D341Med (cell line): ENCODE results near the gene CXXC1.
"Not testable (repeated sequence)": the region's sequence is repeated elsewhere in the genome, so short reads cannot be mapped to it uniquely, and the experiment has no call there.

ENCODE experiments used
- DNase-seq: peaks from one replicate; pipeline ENCODE4 v3.0.0; 2012; ENCODE audit warnings: low spot score

Gene CXXC1

GRCh38 chr18:50274044-50274442 lies 13.4 kb downstream of the CXXC1 start:
- no peak for DNase-seq

DNA sequence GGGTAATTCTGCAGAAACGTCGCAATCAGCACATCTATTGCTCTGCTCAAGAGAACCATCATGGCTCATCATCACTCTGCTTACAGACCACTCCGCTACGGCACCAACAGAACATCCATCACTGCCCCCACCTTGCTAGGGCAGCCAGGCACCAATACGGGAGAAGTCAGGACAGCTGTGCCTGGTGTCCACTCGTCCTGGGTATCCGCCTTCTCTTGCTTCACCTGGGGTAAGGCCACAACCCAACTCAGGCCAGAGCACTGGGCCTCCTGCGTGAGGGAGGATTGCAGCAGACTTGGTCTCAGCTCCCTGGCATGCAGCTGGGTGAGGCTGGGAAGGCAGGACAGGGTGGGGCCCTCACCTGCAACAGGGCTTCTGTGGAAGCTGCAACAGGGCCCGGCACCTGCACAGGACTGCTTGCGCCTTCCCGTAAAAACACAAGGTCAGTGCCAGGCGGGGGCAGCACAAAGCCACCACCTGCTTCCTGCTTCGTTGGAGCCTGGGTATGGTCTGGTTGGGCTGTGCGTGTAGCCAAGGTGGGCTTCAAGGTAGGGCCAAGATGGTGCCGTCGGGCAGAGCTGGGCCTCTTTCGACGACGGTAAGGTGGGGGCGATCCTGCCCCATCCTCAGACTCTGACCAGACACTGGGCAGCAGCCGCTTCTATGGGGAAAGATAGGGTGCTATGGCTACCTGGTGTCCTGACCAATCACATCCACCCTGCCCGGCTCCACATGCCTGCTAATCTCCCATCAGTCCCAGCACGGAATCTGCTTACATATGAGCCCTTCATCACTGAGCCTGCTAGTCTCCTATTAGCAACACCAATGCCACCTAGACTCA lies 14.1 kb downstream of the CXXC1 start:
- DNase-seq, result no peak

GRCh38 chr18:50272568-50272967 lies 14.9 kb downstream of the CXXC1 start:
- DNase-seq, result no peak

GRCh38 chr18:50268022-50268747 lies 19.3 kb downstream of the CXXC1 start:
- DNase-seq, result peak; percentile 70

GRCh38 chr18:50266248-50266704 lies 21.2 kb downstream of the CXXC1 start, which contains the start of gene CFAP53:
Gene CFAP53, minus strand, starts transcription at chr18:50266495. Its CDS starts 91 bp downstream, at chr18:50266404.
- DNase-seq, result peak; percentile 99

DNA sequence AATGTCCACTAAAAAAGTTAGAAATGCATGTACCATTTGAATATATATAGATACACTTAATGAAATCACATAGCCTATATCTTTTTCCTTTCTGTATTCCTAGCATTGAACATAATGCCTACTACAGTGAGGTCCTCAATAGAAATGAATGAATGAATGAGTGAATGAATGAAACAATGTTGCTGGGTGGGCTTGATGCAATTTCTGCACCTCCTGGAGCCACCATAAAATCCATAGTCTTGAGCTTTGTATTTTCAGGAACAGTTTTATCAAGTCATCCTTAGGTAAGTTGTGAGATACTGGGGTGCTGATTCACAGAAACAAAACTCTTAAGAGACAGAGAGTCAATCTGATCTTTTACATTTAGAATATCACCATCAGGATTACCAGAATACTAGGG lies 24.5 kb downstream of the CXXC1 start:
- no peak for DNase-seq

DNA sequence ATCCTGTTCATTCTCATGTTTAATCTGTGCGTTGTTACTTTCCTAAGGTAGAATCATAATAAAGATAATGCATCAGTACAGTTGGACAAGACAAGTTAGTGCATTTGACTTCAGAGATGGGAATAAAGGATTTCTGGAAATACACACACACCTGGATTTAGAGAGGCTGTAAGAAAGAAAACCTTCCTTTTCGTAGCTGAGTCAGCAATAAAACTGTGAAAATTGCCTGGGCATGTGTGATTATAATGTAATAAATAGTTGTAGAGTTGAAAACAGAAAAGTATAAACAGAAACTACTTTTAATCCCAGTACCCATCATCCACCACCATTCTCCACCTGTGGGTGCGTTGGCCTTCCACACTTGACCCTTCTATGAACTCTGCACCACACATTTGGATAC lies 36.6 kb downstream of the CXXC1 start:
- no peak for DNase-seq

GRCh38 chr18:50249576-50249975 lies 37.9 kb downstream of the CXXC1 start:
- no peak for DNase-seq

GRCh38 chr18:50247561-50247960 lies 39.9 kb downstream of the CXXC1 start:
- no peak for DNase-seq

- DNase-seq, result not testable (repeated sequence)
These were observed 45.7 kb downstream of the CXXC1 start for GRCh38 chr18:50241768-50242167.

DNA sequence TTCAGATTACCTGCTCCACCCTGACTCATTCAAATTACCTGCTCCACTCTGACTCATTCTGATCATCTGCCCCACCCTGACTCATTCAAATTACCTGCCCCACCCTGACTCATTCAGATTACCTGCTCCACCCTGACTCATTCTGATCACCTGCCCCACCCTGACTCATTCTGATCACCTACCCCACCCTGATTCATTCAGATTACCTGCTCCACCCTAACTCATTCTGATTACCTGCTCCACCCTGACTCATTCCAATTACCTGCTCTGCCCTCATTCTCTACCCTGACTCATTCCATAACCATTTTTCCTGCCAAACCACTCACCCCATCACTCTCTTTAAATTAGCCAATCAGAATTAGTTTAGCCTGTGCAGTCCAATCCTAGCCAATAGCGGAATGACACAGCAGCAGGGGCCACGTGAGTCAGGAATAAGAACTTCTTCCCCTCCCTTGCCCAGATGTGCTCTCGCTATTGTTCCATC lies 47.4 kb downstream of the CXXC1 start:
- no peak for DNase-seq

DNA sequence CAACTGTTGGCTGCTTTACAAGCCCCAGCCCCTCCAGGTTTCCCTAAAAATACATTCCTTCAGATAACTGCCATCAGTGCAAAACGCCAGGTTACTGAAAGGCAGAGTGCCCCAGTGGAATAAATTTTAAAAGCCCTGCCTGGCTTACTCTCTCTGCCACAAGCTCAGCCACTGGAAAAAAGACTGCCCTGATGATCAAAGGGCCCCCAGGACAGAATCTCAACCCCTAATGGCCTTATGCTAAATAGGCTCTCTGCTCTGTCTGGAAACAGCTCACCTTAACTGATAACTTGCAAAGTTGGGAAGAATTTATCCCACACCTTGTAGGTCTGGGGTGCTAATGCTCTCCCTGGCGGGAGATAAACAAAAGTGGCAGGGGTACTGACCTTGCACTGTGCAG lies 55.1 kb downstream of the CXXC1 start:
- no peak for DNase-seq
